IPS-18a (cell line): ENCODE data around the gene CACNA2D4.

Experiments used
- H3K27ac ChIP-seq: one replicate; pipeline ENCODE4 v1.5.1; 2013; ENCODE audit warnings: low read length
- H3K27me3 ChIP-seq: one replicate; pipeline ENCODE4 v1.6.1; 2013; ENCODE audit warnings: mild to moderate bottlenecking, low read length; ENCODE audit not compliant: control insufficient read depth, insufficient read depth
- H3K36me3 ChIP-seq: one replicate; pipeline ENCODE4 v1.6.1; 2013; ENCODE audit warnings: low read depth, low read length; ENCODE audit not compliant: control insufficient read depth
- H3K4me1 ChIP-seq: one replicate; pipeline ENCODE4 v1.6.1; 2013; ENCODE audit warnings: low read depth, low read length; ENCODE audit not compliant: control insufficient read depth
- H3K4me3 ChIP-seq: one replicate; pipeline ENCODE4 v1.5.1; 2013; ENCODE audit warnings: low read length
- H3K9ac ChIP-seq: one replicate; pipeline ENCODE4 v1.6.1; 2013; ENCODE audit warnings: mild to moderate bottlenecking, low read length, moderate library complexity
- H3K9me3 ChIP-seq: one replicate; pipeline ENCODE4 v1.6.1; 2013; ENCODE audit warnings: low read depth, low read length; ENCODE audit not compliant: control insufficient read depth

The CACNA2D4 gene

GRCh38 chr12:1882405-1882804 lies 36.0 kb downstream of the CACNA2D4 start:
- Histone ChIP-seq H3K9ac (no peak overlapping the region), H3K36me3 (no peaks in the 10 kb centered on the region), H3K9me3 (no peaks in the 10 kb centered on the region), H3K4me3 (no peak overlapping the region), H3K27me3 (no peaks in the 10 kb centered on the region), H3K27ac (no peak overlapping the region), H3K4me1 (no peaks in the 10 kb centered on the region)

GRCh38 chr12:1881936-1882335 lies 36.5 kb downstream of the CACNA2D4 start:
- H3K4me1 ChIP-seq = no peaks in the 10 kb centered on the region
- no peaks in the 10 kb centered on the region for H3K27me3 ChIP-seq

GRCh38 chr12:1881301-1881700 lies 37.2 kb downstream of the CACNA2D4 start:
- no peak overlapping the region for H3K27ac ChIP-seq
- no peaks in the 10 kb centered on the region for H3K27me3 ChIP-seq
- H3K9ac ChIP-seq = no peak overlapping the region
- H3K9me3 ChIP-seq = no peaks in the 10 kb centered on the region
- H3K4me1 ChIP-seq = no peaks in the 10 kb centered on the region
- H3K36me3 ChIP-seq = no peaks in the 10 kb centered on the region
- no peak overlapping the region for H3K4me3 ChIP-seq

More at GRCh38 chr12:1881936-1882335, 36.5 kb downstream of the CACNA2D4 start:
- Histone ChIP-seq H3K4me3 (no peak overlapping the region), H3K36me3 (no peaks in the 10 kb centered on the region), H3K27ac (no peak overlapping the region), H3K9ac (no peak overlapping the region), H3K9me3 (no peaks in the 10 kb centered on the region)

GRCh38 chr12:1880876-1881275 lies 37.6 kb downstream of the CACNA2D4 start:
- no peaks in the 10 kb centered on the region for H3K27me3 ChIP-seq

GRCh38 chr12:1880153-1880845 lies 38.2 kb downstream of the CACNA2D4 start:
- H3K4me1 ChIP-seq = no peaks in the 10 kb centered on the region
- H3K9ac ChIP-seq = no peak overlapping the region
- no peak overlapping the region for H3K4me3 ChIP-seq
- H3K36me3 ChIP-seq = no peaks in the 10 kb centered on the region
- H3K9me3 ChIP-seq = no peaks in the 10 kb centered on the region
- no peak overlapping the region for H3K27ac ChIP-seq
- H3K27me3 ChIP-seq = no peaks in the 10 kb centered on the region

More at GRCh38 chr12:1880876-1881275, 37.6 kb downstream of the CACNA2D4 start:
- no peaks in the 10 kb centered on the region for H3K9me3 ChIP-seq
- H3K4me3 ChIP-seq = no peak overlapping the region
- H3K36me3 ChIP-seq = no peaks in the 10 kb centered on the region
- no peaks in the 10 kb centered on the region for H3K4me1 ChIP-seq
- no peak overlapping the region for H3K9ac ChIP-seq
- no peak overlapping the region for H3K27ac ChIP-seq

- Histone ChIP-seq H3K9ac (no peak overlapping the region), H3K27ac (no peak overlapping the region), H3K27me3 (no peaks in the 10 kb centered on the region), H3K36me3 (no peaks in the 10 kb centered on the region), H3K4me1 (no peaks in the 10 kb centered on the region), H3K9me3 (no peaks in the 10 kb centered on the region), H3K4me3 (no peak overlapping the region)
Measured at GRCh38 chr12:1879633-1880032, 38.8 kb downstream of the CACNA2D4 start.

GRCh38 chr12:1878695-1879094 lies 39.8 kb downstream of the CACNA2D4 start:
- Histone ChIP-seq H3K9ac (no peak overlapping the region), H3K4me1 (no peaks in the 10 kb centered on the region), H3K27ac (no peak overlapping the region), H3K36me3 (no peaks in the 10 kb centered on the region), H3K4me3 (no peak overlapping the region), H3K27me3 (no peaks in the 10 kb centered on the region), H3K9me3 (no peaks in the 10 kb centered on the region)

GRCh38 chr12:1878214-1878613 lies 40.2 kb downstream of the CACNA2D4 start:
- Histone ChIP-seq H3K9ac (no peak overlapping the region), H3K27ac (no peak overlapping the region), H3K36me3 (no peaks in the 10 kb centered on the region), H3K4me3 (no peak overlapping the region), H3K27me3 (no peaks in the 10 kb centered on the region), H3K9me3 (no peaks in the 10 kb centered on the region), H3K4me1 (no peaks in the 10 kb centered on the region)

GRCh38 chr12:1877169-1877878 lies 41.1 kb downstream of the CACNA2D4 start:
- Histone ChIP-seq H3K27me3 (no peaks in the 10 kb centered on the region), H3K9ac (no peak overlapping the region)

GRCh38 chr12:1876086-1876485 lies 42.4 kb downstream of the CACNA2D4 start:
- Histone ChIP-seq H3K27ac (no peak overlapping the region), H3K4me3 (no peak overlapping the region), H3K9me3 (no peaks in the 10 kb centered on the region), H3K4me1 (no peaks in the 10 kb centered on the region), H3K9ac (no peak overlapping the region), H3K36me3 (no peaks in the 10 kb centered on the region), H3K27me3 (no peaks in the 10 kb centered on the region)

More at GRCh38 chr12:1877169-1877878, 41.1 kb downstream of the CACNA2D4 start:
- H3K4me3 ChIP-seq = no peak overlapping the region
- H3K4me1 ChIP-seq = no peaks in the 10 kb centered on the region
- no peaks in the 10 kb centered on the region for H3K36me3 ChIP-seq
- no peaks in the 10 kb centered on the region for H3K9me3 ChIP-seq
- H3K27ac ChIP-seq = no peak overlapping the region

GRCh38 chr12:1875608-1876007 lies 42.8 kb downstream of the CACNA2D4 start:
- Histone ChIP-seq H3K9ac (no peak overlapping the region), H3K9me3 (no peaks in the 10 kb centered on the region), H3K27ac (no peak overlapping the region), H3K36me3 (no peaks in the 10 kb centered on the region), H3K4me3 (no peak overlapping the region), H3K4me1 (no peaks in the 10 kb centered on the region), H3K27me3 (no peaks in the 10 kb centered on the region)
